PFSK-1 (cell line): ENCODE results near the gene PDZD2.

ENCODE experiments used
- POLR2AphosphoS5 ChIP-seq: IDR thresholded peaks from 2 replicates; pipeline ENCODE4 v1.6.1; 2012; ENCODE audit warnings: low read depth, mild to moderate bottlenecking, control low read depth, low read length, moderate library complexity
- SIN3A ChIP-seq: IDR thresholded peaks from 2 replicates; pipeline ENCODE4 v1.6.1; 2012; ENCODE audit warnings: mild to moderate bottlenecking, low read length, moderate library complexity, borderline replicate concordance; ENCODE audit not compliant: insufficient read depth

DNA sequence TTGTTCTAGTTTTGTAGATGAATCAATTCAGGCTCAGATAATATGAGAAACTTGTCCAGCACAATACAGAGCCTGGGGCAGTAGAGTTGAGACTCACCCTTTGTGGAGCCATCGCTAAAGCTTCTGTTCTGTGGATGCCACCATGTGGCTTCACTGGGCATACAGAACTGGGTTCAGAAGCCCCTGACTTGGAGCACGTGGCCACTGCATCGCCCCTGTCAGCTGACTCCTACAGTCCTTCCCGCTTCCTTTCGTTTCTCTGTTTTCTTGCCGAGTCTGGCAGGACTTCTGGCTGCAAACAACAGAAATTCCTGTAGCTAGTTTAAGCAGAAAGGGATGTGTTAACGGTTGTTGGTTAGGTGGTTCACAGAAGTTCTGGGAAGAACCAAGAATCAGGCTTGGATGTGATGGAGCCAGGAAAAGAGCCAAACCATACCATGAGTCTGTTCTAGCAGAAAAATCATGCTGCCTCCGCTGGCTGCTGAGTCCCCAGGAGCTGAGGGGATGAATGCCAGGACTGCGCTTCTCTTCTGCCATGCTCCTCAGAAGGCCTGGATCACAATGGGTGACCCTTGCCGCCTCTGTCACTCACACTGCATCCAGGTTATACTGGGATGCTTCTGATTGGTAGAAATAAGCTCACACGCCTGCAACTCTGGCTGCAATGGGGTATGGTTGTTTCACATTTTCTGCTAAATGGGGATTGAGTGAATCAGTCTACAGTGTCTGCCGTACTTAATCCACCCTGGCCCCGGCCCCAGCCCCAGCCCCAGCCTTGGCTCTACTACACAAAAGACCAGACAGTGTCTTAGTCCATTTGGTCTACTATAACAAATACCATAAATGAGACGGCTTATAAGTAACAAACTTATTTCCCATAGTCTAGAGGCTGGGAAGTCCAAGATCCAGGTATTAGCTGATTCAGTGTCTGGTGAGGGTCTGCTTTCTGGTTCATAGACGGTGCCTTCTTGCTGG, 272.6 kb downstream of the PDZD2 start:
- TF ChIP-seq POLR2AphosphoS5 (no peak), SIN3A (no peak)
